Measurements from ENCODE around the gene CREB5.
A peak's percentile ranks its signal among the peaks of the same experiment; 100 is the strongest.

The CREB5 gene

DNA sequence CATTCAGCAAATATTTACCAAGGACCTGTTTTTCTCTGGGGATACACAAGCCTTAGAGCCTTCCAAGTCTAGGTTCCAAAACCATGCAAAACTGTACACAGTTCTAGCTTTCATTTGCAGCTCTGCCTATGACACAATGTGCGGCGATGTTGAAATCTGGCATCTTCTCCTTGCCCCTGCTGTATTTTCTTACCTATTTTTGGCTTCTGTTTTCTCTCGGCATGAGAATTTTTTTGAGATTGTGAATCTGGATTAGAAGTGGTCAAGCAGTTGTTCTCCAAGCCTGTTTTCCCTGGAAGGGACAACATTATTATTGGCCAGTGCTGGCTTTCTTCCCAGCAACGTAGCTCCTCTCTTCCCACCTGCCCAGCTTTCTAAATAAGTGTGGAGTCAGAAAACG is 176.3 kb downstream of the CREB5 start:
- Histone ChIP-seq H4K20me1 (ENCODE audit: insufficient read depth, low read length, poor library complexity, severe bottlenecking) (no peaks in the 10 kb centered on the region), H3K4me3 (ENCODE audit: low read length, poor library complexity, severe bottlenecking) (no peak overlapping the region), H3K27me3 (ENCODE audit: insufficient read depth, low read length, poor library complexity, severe bottlenecking) (no peaks in the 10 kb centered on the region), H3K4me2 (ENCODE audit: low read depth, low read length, poor library complexity, severe bottlenecking) (no peak overlapping the region), H3K9me3 (ENCODE audit: insufficient read depth, low read depth, low read length) (no peaks in the 10 kb centered on the region), H3F3A (ENCODE audit: low read depth) (peaks cover 3% of the 10 kb centered on the region; the same call in 1 of the 2 replicates), H2AFZ (ENCODE audit: low read length) (no peak overlapping the region), H3K79me2 (ENCODE audit: insufficient read depth, low read length) (no peaks in the 10 kb centered on the region), H3K4me1 (ENCODE audit: insufficient read depth, low read length, poor library complexity, severe bottlenecking) (peaks cover 56% of the 10 kb centered on the region), H3K9ac (ENCODE audit: low read depth, low read length, poor library complexity, severe bottlenecking) (no peak overlapping the region), H3K36me3 (ENCODE audit: insufficient read depth, low read length) (no peaks in the 10 kb centered on the region), H3K9me2 (replicated peaks; ENCODE audit: low read depth, low read length) (no peaks in the 10 kb centered on the region)
- TF ChIP-seq, protein P1, sequence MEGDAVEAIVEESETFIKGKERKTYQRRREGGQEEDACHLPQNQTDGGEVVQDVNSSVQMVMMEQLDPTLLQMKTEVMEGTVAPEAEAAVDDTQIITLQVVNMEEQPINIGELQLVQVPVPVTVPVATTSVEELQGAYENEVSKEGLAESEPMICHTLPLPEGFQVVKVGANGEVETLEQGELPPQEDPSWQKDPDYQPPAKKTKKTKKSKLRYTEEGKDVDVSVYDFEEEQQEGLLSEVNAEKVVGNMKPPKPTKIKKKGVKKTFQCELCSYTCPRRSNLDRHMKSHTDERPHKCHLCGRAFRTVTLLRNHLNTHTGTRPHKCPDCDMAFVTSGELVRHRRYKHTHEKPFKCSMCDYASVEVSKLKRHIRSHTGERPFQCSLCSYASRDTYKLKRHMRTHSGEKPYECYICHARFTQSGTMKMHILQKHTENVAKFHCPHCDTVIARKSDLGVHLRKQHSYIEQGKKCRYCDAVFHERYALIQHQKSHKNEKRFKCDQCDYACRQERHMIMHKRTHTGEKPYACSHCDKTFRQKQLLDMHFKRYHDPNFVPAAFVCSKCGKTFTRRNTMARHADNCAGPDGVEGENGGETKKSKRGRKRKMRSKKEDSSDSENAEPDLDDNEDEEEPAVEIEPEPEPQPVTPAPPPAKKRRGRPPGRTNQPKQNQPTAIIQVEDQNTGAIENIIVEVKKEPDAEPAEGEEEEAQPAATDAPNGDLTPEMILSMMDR (conservative IDR thresholded peaks at IDR 0.05; ENCODE audit: low read length), result no peak
- TF ChIP-seq EZH2phosphoT487 (IDR thresholded peaks at IDR 0.05; ENCODE audit: borderline replicate concordance), result no peak

DNA sequence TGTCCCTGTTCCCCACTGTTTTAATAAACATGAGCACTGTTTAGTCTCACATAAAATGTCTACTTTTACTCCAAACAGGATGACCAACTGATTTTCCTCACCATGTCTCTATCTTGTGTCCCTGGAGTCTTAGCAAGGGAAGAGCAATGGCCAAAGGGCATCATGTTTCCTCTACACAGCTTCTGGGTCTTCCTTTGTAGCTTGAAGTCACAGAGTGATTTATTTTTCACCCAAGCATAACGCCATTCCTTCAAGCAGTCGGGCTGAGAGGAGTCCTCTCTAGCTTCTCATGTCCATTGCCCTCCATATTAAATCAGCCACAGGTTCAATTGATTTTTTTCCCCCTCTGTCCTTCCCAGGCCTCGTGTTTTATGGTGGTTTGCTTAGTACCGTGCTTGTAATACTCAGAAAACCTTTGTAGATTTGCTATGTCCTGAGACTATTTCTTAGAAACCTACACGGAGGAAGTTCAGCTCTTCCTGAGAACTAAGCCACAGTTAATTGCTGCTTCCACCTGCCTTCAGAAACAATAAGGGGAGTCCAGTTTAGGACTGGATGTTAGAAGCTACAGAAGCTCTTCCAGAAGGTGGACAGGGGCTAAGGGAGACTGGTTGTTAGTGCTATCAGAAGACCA is 178.8 kb downstream of the CREB5 start:
- Histone ChIP-seq H3K4me3 (ENCODE audit: low read length, poor library complexity, severe bottlenecking) (peak overlapping the region; percentile 22), H3K27me3 (ENCODE audit: insufficient read depth, low read length, poor library complexity, severe bottlenecking) (no peaks in the 10 kb centered on the region), H3K36me3 (ENCODE audit: insufficient read depth, low read length) (no peaks in the 10 kb centered on the region), H3K4me2 (ENCODE audit: low read depth, low read length, poor library complexity, severe bottlenecking) (peak overlapping the region; percentile 64), H3F3A (ENCODE audit: low read depth) (peaks cover 3% of the 10 kb centered on the region; the same call in 1 of the 2 replicates), H3K79me2 (ENCODE audit: insufficient read depth, low read length) (no peaks in the 10 kb centered on the region), H3K4me1 (ENCODE audit: insufficient read depth, low read length, poor library complexity, severe bottlenecking) (peaks cover 48% of the 10 kb centered on the region), H3K9me3 (ENCODE audit: insufficient read depth, low read depth, low read length) (no peaks in the 10 kb centered on the region), H3K9ac (ENCODE audit: low read depth, low read length, poor library complexity, severe bottlenecking) (peak overlapping the region; percentile 1), H4K20me1 (ENCODE audit: insufficient read depth, low read length, poor library complexity, severe bottlenecking) (no peaks in the 10 kb centered on the region), H2AFZ (ENCODE audit: low read length) (peak overlapping the region; percentile 69), H3K9me2 (replicated peaks; ENCODE audit: low read depth, low read length) (no peaks in the 10 kb centered on the region)
- TF ChIP-seq EZH2phosphoT487 (IDR thresholded peaks at IDR 0.05; ENCODE audit: borderline replicate concordance), result no peak
- TF ChIP-seq, protein P1 (conservative IDR thresholded peaks at IDR 0.05; ENCODE audit: low read length), result no peak

DNA sequence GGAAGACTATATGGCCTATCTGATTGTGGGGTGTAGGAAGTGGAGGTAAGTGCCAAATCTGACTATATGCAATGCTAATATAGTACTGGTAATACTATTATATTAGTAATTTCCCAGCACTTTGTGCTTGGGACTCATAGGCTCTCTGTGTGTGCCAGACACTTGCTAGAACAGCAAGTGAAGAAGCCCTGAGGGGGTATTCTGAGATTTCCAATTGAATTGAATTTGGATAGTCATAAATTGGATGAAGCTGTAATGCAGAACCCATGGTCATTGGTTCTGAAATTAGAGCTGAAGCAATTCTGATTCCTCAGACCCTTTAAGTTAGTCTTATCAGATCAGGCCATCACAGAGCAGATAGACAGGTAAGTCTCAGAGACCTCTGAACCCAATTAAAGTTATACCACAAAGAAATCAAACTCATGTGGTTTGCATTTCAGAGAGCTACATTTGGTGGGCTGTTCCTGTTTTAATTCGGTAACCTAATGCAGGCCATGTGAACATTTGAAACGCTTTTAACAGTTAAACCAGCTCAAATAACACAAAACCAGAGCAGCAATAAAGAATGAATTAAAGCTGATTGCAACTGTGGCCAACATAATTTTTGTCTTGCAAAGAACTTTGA is 179.5 kb downstream of the CREB5 start:
- no peaks in the 10 kb centered on the region for H4K20me1 ChIP-seq (ENCODE audit: insufficient read depth, low read length, poor library complexity, severe bottlenecking)
- H3K4me2 ChIP-seq (ENCODE audit: low read depth, low read length, poor library complexity, severe bottlenecking), result peak overlapping the region; percentile 64
- H3K79me2 ChIP-seq (ENCODE audit: insufficient read depth, low read length), result no peaks in the 10 kb centered on the region
- H3K9ac ChIP-seq (ENCODE audit: low read depth, low read length, poor library complexity, severe bottlenecking), result peak overlapping the region; percentile 8
- no peaks in the 10 kb centered on the region for H3K36me3 ChIP-seq (ENCODE audit: insufficient read depth, low read length)
- peak overlapping the region; percentile 69 for H2AFZ ChIP-seq (ENCODE audit: low read length)
- H3K27me3 ChIP-seq (ENCODE audit: insufficient read depth, low read length, poor library complexity, severe bottlenecking), result no peaks in the 10 kb centered on the region
- no peaks in the 10 kb centered on the region for H3K9me2 ChIP-seq (replicated peaks; ENCODE audit: low read depth, low read length)
- peaks cover 47% of the 10 kb centered on the region for H3K4me1 ChIP-seq (ENCODE audit: insufficient read depth, low read length, poor library complexity, severe bottlenecking)
- peak overlapping the region; percentile 22 for H3K4me3 ChIP-seq (ENCODE audit: low read length, poor library complexity, severe bottlenecking)
- no peaks in the 10 kb centered on the region for H3K9me3 ChIP-seq (ENCODE audit: insufficient read depth, low read depth, low read length)
- peaks cover 3% of the 10 kb centered on the region; the same call in 1 of the 2 replicates for H3F3A ChIP-seq (ENCODE audit: low read depth)
- no peak for TF ChIP-seq EZH2phosphoT487 (IDR thresholded peaks at IDR 0.05; ENCODE audit: borderline replicate concordance)
- TF ChIP-seq, protein P1 (conservative IDR thresholded peaks at IDR 0.05; ENCODE audit: low read length), result no peak

Measured in Loucy (cell line).